Amygdala (tissue), 56 donors: ENCODE data around the gene NXPH3.
A peak's percentile ranks its signal among the peaks of the same experiment; 100 is the strongest.

Experiments used
- DNase-seq, 56 donors: peaks; one replicate each; lab custom pipeline; 2025; lab: John Stamatoyannopoulos, UW

Gene NXPH3

GRCh38 chr17:49618028-49618611 is 42.4 kb downstream of the NXPH3 start:
- DNase-seq: no peak

- no peak for DNase-seq
These were observed 45.7 kb downstream of the NXPH3 start for GRCh38 chr17:49621420-49621819.

GRCh38 chr17:49621946-49622529 is 46.4 kb downstream of the NXPH3 start:
- DNase-seq: no peak

GRCh38 chr17:49624896-49625295 is 49.2 kb downstream of the NXPH3 start:
- peak in 3 of 56 donors; percentile 6 to 27 (median 25) for DNase-seq

- no peak for DNase-seq
These were observed 53.8 kb downstream of the NXPH3 start for GRCh38 chr17:49629447-49629846.

- no peak for DNase-seq
These were observed 54.6 kb downstream of the NXPH3 start for GRCh38 chr17:49630113-49630900.

GRCh38 chr17:49631496-49631895 is 55.8 kb downstream of the NXPH3 start:
- DNase-seq: no peak
